H1 (cell line): ENCODE results near the gene EGFR.

Experiments used
- BACH1 ChIP-seq: IDR thresholded peaks from 2 replicates; pipeline ENCODE4 v1.6.1; 2012; ENCODE audit warnings: low read length, improper control_type of control experiment
- JUND ChIP-seq: IDR thresholded peaks from 2 replicates; pipeline ENCODE4 v1.6.1; 2011; ENCODE audit warnings: mild to moderate bottlenecking, improper control_type of control experiment, low read length
- TAF7 ChIP-seq: optimal IDR thresholded peaks from 2 replicates; pipeline ENCODE3; 2011; ENCODE audit warnings: low read depth, mild to moderate bottlenecking, inconsistent platforms, low read length, moderate library complexity, borderline replicate concordance
- TF ChIP-seq, protein P1 (sequence below), 3 experiments: IDR thresholded peaks; 1 replicate in 2 of 3; 2 replicates in 1 of 3; pipeline versions ENCODE4 v1.5.1 to v1.6.1; 2011; ENCODE audit warnings: low read length in 3 of 3, mild to moderate bottlenecking in 3 of 3, inconsistent platforms in 2 of 3, low read depth in 1 of 3, moderate library complexity in 1 of 3; ENCODE audit not compliant: insufficient read depth in 1 of 3; ENCODE audit errors: control extremely low read depth in 1 of 3

- TF ChIP-seq JUND (no peak), BACH1 (no peak), TAF7 (no peak)
- TF ChIP-seq, protein P1, sequence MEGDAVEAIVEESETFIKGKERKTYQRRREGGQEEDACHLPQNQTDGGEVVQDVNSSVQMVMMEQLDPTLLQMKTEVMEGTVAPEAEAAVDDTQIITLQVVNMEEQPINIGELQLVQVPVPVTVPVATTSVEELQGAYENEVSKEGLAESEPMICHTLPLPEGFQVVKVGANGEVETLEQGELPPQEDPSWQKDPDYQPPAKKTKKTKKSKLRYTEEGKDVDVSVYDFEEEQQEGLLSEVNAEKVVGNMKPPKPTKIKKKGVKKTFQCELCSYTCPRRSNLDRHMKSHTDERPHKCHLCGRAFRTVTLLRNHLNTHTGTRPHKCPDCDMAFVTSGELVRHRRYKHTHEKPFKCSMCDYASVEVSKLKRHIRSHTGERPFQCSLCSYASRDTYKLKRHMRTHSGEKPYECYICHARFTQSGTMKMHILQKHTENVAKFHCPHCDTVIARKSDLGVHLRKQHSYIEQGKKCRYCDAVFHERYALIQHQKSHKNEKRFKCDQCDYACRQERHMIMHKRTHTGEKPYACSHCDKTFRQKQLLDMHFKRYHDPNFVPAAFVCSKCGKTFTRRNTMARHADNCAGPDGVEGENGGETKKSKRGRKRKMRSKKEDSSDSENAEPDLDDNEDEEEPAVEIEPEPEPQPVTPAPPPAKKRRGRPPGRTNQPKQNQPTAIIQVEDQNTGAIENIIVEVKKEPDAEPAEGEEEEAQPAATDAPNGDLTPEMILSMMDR (IDR thresholded peaks at IDR 0.05; ENCODE audit: control extremely low read depth in 1 of 3, insufficient read depth in 1 of 3, low read depth in 1 of 3, low read length in 3 of 3) = no peak
Observed at GRCh38 chr7:55223023-55223422, 204.2 kb downstream of the EGFR start.
